Fibroblast of villous mesenchyme (primary cell): Measurements from ENCODE around the gene CCDC80. TPM values are rescaled to one million over a fixed set of nuclear protein-coding genes. Genes with fewer than 3 reads are reported as not detected.
"Not testable (repeated sequence)": the region's sequence is repeated elsewhere in the genome, so short reads cannot be mapped to it uniquely, and the experiment has no call there.

ENCODE experiments used
- DNase-seq: peaks from one replicate; pipeline ENCODE4 v3.0.0-alpha.2; 2010; ENCODE audit warnings: low read depth
- H3K4me3 ChIP-seq: 2 replicates; pipeline ENCODE4 v1.5.1; 2011; ENCODE audit warnings: low read depth, mild to moderate bottlenecking, low read length
- total RNA-seq: library from RNA; depleted of rRNA; stranded (reverse); fragments of >200 nt; gene quantifications from 2 replicates; pipeline ENCODE4 v1.2.3, GENCODE V29; 2012
- TF ChIP-seq, protein P1 (sequence below): IDR thresholded peaks from 2 replicates; pipeline ENCODE4 v1.5.1; 2012; ENCODE audit warnings: low read depth, mild to moderate bottlenecking, low read length; ENCODE audit not compliant: insufficient read depth

Gene CCDC80
- total RNA-seq, 1 donor: 180 TPM

DNA sequence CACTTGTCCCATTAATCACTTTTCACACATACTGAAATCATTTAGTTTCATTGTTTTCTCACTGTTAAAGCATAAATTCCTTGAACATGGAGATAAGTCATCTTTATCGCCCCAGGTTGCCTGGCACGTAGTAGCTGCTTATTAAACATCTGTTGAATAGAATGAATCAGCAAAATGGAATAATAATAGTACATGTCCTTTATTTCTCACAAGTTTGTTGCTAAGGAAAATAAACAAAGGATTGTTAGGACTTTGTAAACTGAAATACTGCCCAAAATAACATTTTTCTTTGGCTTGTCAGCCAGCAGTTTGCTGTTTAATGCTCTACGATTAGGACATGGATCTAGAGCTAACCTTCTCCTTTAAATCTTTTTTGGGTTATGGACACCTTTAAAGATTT lies 61.2 kb downstream of the CCDC80 start:
- TF ChIP-seq, protein P1, sequence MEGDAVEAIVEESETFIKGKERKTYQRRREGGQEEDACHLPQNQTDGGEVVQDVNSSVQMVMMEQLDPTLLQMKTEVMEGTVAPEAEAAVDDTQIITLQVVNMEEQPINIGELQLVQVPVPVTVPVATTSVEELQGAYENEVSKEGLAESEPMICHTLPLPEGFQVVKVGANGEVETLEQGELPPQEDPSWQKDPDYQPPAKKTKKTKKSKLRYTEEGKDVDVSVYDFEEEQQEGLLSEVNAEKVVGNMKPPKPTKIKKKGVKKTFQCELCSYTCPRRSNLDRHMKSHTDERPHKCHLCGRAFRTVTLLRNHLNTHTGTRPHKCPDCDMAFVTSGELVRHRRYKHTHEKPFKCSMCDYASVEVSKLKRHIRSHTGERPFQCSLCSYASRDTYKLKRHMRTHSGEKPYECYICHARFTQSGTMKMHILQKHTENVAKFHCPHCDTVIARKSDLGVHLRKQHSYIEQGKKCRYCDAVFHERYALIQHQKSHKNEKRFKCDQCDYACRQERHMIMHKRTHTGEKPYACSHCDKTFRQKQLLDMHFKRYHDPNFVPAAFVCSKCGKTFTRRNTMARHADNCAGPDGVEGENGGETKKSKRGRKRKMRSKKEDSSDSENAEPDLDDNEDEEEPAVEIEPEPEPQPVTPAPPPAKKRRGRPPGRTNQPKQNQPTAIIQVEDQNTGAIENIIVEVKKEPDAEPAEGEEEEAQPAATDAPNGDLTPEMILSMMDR: no peak
- no peak overlapping the region for H3K4me3 ChIP-seq
- DNase-seq: peak; percentile 49

DNA sequence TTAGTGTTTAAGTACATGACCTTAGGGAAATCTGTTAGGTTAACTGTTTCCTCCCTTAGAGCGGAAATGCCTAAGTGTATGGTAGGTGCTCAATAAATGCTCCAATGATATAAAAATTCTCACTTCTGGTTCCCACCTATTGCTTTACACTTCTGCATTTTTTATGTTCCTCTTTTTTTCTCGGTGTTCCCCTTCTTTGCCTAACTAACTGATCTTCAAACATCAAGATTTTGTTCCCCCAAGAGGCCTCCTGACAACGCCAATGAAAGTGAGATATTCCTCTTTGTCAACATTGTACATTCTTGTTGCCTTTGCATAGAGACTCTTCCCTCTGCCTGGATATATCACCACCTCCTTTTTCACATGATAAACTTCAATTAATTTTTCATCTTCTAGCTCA lies 61.7 kb downstream of the CCDC80 start:
- no peak for DNase-seq
- no peak overlapping the region for H3K4me3 ChIP-seq
- TF ChIP-seq, protein P1: no peak

DNA sequence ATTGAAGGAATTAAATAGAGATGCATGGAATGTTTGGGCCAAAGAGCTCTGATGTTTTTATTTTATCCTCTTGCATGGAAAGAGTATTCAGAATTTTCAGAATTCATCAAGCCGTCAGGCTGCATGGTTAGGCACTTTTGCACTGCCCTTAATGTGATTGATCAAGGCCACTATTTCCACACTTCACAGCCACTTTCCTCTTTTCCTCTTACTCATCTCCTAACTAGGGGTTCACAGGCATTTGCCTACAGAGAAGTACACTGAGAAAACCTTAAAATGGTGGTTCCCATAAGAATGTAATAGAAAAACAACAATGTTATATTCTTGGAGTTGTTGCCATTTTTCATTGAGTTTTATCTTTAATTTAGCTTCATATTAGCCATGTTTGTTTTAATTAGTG lies 68.2 kb downstream of the CCDC80 start:
- TF ChIP-seq, protein P1: no peak
- DNase-seq: no peak

DNA sequence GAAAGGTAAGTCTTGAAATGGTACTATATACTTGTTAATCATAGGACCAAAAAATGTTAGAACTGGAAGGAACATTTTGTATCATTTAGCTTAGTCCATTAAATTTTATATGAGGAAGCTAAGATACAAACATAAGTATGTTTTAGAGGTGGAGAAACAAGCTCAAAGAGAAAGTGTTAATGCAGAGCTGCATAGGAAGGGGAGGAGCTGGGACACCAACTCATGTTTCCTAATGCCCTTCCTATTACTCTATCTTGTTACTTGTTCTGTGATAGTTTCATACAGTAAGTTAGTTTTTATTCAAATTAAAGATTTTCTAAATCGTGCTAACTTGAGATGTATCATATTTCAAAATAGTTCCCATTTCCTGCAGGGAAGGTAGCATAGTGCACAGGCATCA lies 71.7 kb downstream of the CCDC80 start:
- H3K4me3 ChIP-seq: no peak overlapping the region
- no peak for DNase-seq
- TF ChIP-seq, protein P1: no peak

More for the DNA sequence above, 68.2 kb downstream of the CCDC80 start:
- no peak overlapping the region for H3K4me3 ChIP-seq

DNA sequence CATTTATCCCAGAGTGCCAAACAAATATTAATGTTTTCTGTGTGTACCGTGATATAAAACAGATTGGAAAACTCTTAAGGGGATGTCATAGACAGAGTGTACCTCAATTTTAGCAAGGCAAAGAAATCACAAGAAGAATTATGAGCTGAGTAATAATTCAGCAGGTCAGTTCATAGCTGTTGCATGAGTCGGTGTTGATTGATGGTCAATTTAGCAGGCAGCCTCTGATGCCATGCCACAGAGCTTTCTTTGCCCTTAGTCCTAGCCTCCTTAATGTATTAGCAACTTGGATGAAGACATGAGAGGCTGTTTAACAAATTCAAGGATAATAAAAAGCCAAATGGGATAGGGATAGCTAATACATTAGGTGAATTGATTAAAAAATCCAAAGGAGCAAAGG lies 72.3 kb downstream of the CCDC80 start:
- TF ChIP-seq, protein P1: no peak
- H3K4me3 ChIP-seq: no peak overlapping the region
- DNase-seq: no peak

DNA sequence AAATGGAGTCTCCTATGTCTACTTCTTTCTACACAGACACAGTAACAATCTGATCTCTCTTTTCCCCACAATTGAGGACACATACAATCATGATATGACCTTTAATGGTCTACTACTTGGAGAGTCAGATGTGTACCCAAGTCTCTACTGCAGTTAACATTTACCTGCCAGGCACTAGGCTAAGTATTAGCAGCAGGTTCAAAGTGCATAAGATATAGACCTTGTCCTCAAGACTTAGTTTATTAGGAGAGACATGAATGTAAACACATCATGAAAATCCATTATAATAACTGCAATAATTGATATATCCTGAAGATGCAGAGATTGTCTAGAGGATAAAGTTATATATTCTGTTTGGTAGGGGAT lies 76.0 kb downstream of the CCDC80 start:
- TF ChIP-seq, protein P1: no peak
- DNase-seq: no peak
- no peak overlapping the region for H3K4me3 ChIP-seq

DNA sequence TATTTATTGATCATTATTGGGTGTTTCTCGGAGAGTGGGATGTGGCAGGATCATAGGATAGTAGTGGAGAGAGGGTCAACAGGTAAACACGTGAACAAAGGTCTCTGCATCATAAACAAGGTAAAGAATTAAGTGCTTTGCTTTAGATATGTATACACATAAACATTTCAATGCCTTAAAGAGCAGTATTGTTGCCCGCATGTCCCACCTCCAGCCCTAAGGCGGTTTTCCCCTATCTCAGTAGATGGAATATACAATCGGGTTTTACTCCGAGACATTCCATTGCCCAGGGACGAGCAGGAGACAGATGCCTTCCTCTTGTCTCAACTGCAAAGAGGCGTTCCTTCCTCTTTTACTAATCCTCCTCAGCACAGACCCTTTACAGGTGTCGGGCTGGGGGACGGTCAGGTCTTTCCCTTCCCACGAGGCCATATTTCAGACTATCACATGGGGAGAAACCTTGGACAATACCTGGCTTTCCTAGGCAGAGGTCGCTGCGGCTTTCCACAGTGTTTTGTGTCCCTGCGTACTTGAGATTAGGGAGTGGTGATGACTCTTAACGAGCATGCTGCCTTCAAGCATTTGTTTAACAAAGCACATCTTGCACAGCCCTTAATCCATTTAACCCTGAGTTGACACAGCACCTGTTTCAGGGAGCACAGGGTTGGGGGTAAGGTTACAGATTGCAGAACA lies 76.5 kb downstream of the CCDC80 start:
- DNase-seq, H3K4me3 ChIP-seq: not testable (repeated sequence)
